ENCODE results near the gene NOM1. TPM values are rescaled to one million over a fixed set of nuclear protein-coding genes. Genes with fewer than 3 reads are reported as not detected.

The NOM1 gene
- polyA plus RNA-seq, 1 of the 3 experiments (the other 2 are of a cell fraction), result 18.1 TPM

GRCh38 chr7:156962897-156963296 is 13.4 kb downstream of the NOM1 start:
- no peak overlapping the region for H3K9ac ChIP-seq
- 98% methylated on average over 16 of the region's 16 CpGs for WGBS (ENCODE audit: low lambda C conversion rate)
- no peak for DNase-seq
- H3K27me3 ChIP-seq (ENCODE audit: insufficient read depth), result no peaks in the 10 kb centered on the region
- no peak overlapping the region for H3K4me3 ChIP-seq (ENCODE audit: low read depth in 2 of 2, low read length in 1 of 2)
- no peak overlapping the region for H2AFZ ChIP-seq (ENCODE audit: low read depth)
- no peak overlapping the region for H3K27ac ChIP-seq (ENCODE audit: low read depth in 2 of 2, low read length in 1 of 2)
- H3K36me3 ChIP-seq (replicated peaks in 1 of 2; ENCODE audit: control insufficient read depth in 1 of 2, insufficient read depth in 2 of 2, low read length in 1 of 2), result peaks cover 74 to 85% of the 10 kb centered on the region in 2 experiments
- H4K20me1 ChIP-seq (ENCODE audit: insufficient read depth), result peaks cover 27% of the 10 kb centered on the region
- POLR2A ChIA-PET, result no interaction called here
- peaks cover 27% of the 10 kb centered on the region for H3K79me2 ChIP-seq (ENCODE audit: insufficient read depth)
- TF ChIP-seq NFIC (IDR thresholded peaks at IDR 0.05; ENCODE audit: borderline replicate concordance), result no peak
- no peak for TF ChIP-seq FOXJ3 (CRISPR knock-in tag; IDR thresholded peaks at IDR 0.05)
- no peak for TF ChIP-seq ZBTB33 (IDR thresholded peaks at IDR 0.05; ENCODE audit: borderline replicate concordance, low read depth)
- TF ChIP-seq MEF2A (IDR thresholded peaks at IDR 0.05; ENCODE audit: borderline replicate concordance, low read depth), result no peak
- TF ChIP-seq RFX5 (IDR thresholded peaks at IDR 0.05; ENCODE audit: low read length), result no peak
- TF ChIP-seq YY1 (IDR thresholded peaks at IDR 0.05; ENCODE audit: low read depth), result no peak
- TF ChIP-seq REST (IDR thresholded peaks at IDR 0.05; ENCODE audit: low read depth, low read length), result no peak
- TF ChIP-seq EZH2phosphoT487 (IDR thresholded peaks at IDR 0.05; ENCODE audit: borderline replicate concordance, low read depth), result no peak
- no peak for TF ChIP-seq TAF1 (IDR thresholded peaks at IDR 0.05; ENCODE audit: borderline replicate concordance, low read depth, low read length)
- TF ChIP-seq TEAD4 (IDR thresholded peaks at IDR 0.05; ENCODE audit: borderline replicate concordance, insufficient read depth), result no peak
- no peak for TF ChIP-seq USF1 (IDR thresholded peaks at IDR 0.05; ENCODE audit: borderline replicate concordance, low read depth)
- TF ChIP-seq NRF1 (IDR thresholded peaks at IDR 0.05; ENCODE audit: low read depth, low read length), result no peak
- no peaks in the 10 kb centered on the region for H3K9me3 ChIP-seq
- no peak overlapping the region for H3K4me2 ChIP-seq
- CTCF ChIA-PET, result interaction anchor here (0.7 to 9.1 kb wide), 4 partner anchors 13 to 311 kb away, joined by 3 to 73 read pairs (median 6); partner anchors contain the start of gene NOM1
- no peaks in the 10 kb centered on the region for H3K9me2 ChIP-seq
- no peaks in the 10 kb centered on the region for H3F3A ChIP-seq (replicated peaks; ENCODE audit: insufficient read depth)
- H3K4me1 ChIP-seq (ENCODE audit: control insufficient read depth in 1 of 2, insufficient read depth in 2 of 2, low read depth in 1 of 2, low read length in 1 of 2), result no peaks in the 10 kb centered on the region
